IMR-90 (cell line): ENCODE data around the gene MAGI2. TPM values are rescaled to one million over a fixed set of nuclear protein-coding genes. Genes with fewer than 3 reads are reported as not detected.
"Not testable (repeated sequence)": the region's sequence is repeated elsewhere in the genome, so short reads cannot be mapped to it uniquely, and the experiment has no call there.

Experiments used
- ATAC-seq: fragments of 200-7000 bp; cut with Tn5 transposase; 2 replicates; pipeline ENCODE4 v1.9.1; 2020; ENCODE audit warnings: low read depth, mild to moderate bottlenecking, moderate library complexity
- BruUV-seq: library from RNA; stranded (reverse); fragments of 400-500 nt; replicated peaks from 2 replicates; lab custom pipeline; 2021; lab: Mats Ljungman, UMichigan
- CTCF ChIA-PET: fragments of 300-600 bp; formaldehyde crosslinking; extraction: SDS; loops from one replicate; lab custom pipeline; 2021; ENCODE audit warnings: antibody characterized with exemption; lab: Yijun Ruan, JAX
- POLR2A ChIA-PET: fragments of 300-600 bp; sonication (Branson Sonifier 250); formaldehyde crosslinking; loops from one replicate; lab custom pipeline; 2022; ENCODE audit warnings: antibody characterized with exemption; ENCODE audit not compliant: unreplicated experiment; lab: Charles Lee
- DNase-seq: peaks from one replicate; pipeline ENCODE4 v3.0.0; 2013
- H2AFZ ChIP-seq: replicated peaks from 2 replicates; pipeline ENCODE3; 2013; ENCODE audit warnings: low read length, mild to moderate bottlenecking; ENCODE audit not compliant: poor library complexity
- H2AK5ac ChIP-seq: 2 replicates; pipeline ENCODE4 v1.6.1; 2013; ENCODE audit warnings: low read depth, low read length, inconsistent platforms
- H2AK9ac ChIP-seq: replicated peaks from 2 replicates; pipeline ENCODE3; 2013; ENCODE audit warnings: mild to moderate bottlenecking, low read depth, low read length, moderate library complexity; ENCODE audit not compliant: poor library complexity
- H2BK120ac ChIP-seq: 2 replicates; pipeline ENCODE4 v1.6.1; 2013; ENCODE audit warnings: low read depth, low read length, inconsistent platforms
- H2BK15ac ChIP-seq: 3 replicates; pipeline ENCODE4 v1.6.1; 2013; ENCODE audit warnings: low read depth, low read length, inconsistent platforms
- H2BK20ac ChIP-seq: 2 replicates; pipeline ENCODE4 v1.6.1; 2013; ENCODE audit warnings: low read depth, mild to moderate bottlenecking, inconsistent platforms, low read length, moderate library complexity
- H2BK5ac ChIP-seq: 2 replicates; pipeline ENCODE4 v1.6.1; 2013; ENCODE audit warnings: mild to moderate bottlenecking, low read depth, low read length, inconsistent platforms; ENCODE audit not compliant: poor library complexity, severe bottlenecking
- H3K14ac ChIP-seq: replicated peaks from 2 replicates; pipeline ENCODE4 v1.6.1; 2013; ENCODE audit warnings: low read depth, low read length, inconsistent platforms
- H3K18ac ChIP-seq: 2 replicates; pipeline ENCODE4 v1.6.1; 2013; ENCODE audit warnings: low read depth, low read length, control low read depth
- H3K23ac ChIP-seq: 2 replicates; pipeline ENCODE4 v1.6.1; 2013; ENCODE audit warnings: low read depth, low read length, inconsistent platforms
- H3K27ac ChIP-seq: 2 replicates; pipeline ENCODE4 v1.5.1; 2013; ENCODE audit warnings: mild to moderate bottlenecking, control low read depth, low read length; ENCODE audit not compliant: insufficient read depth
- H3K27me3 ChIP-seq: 2 replicates; pipeline ENCODE4 v1.6.1; 2013; ENCODE audit warnings: low read length; ENCODE audit not compliant: control insufficient read depth, insufficient read depth
- H3K36me3 ChIP-seq: 2 replicates; pipeline ENCODE4 v1.6.1; 2013; ENCODE audit warnings: low read length, mixed read lengths; ENCODE audit not compliant: control insufficient read depth, insufficient read depth
- H3K4ac ChIP-seq: 2 replicates; pipeline ENCODE4 v1.6.1; 2013; ENCODE audit warnings: low read depth, low read length, inconsistent platforms
- H3K4me1 ChIP-seq: 2 replicates; pipeline ENCODE4 v1.6.1; 2013; ENCODE audit warnings: low read length, mixed read lengths; ENCODE audit not compliant: control insufficient read depth, insufficient read depth
- H3K4me2 ChIP-seq: 2 replicates; pipeline ENCODE4 v1.6.1; 2013; ENCODE audit warnings: low read depth, mild to moderate bottlenecking, control low read depth, low read length, moderate library complexity
- H3K4me3 ChIP-seq: 2 replicates; pipeline ENCODE4 v1.5.1; 2013; ENCODE audit warnings: low read depth, mild to moderate bottlenecking, control low read depth, low read length, moderate library complexity; ENCODE audit not compliant: insufficient read depth
- H3K56ac ChIP-seq: 2 replicates; pipeline ENCODE4 v1.6.1; 2013; ENCODE audit warnings: low read length, inconsistent platforms; ENCODE audit not compliant: insufficient read depth; ENCODE audit errors: extremely low read depth
- H3K79me1 ChIP-seq, 2 experiments: 2 replicates each; pipeline ENCODE4 v1.6.1; 2013; ENCODE audit warnings: low read length in 2 of 2, inconsistent platforms in 1 of 2, low read depth in 1 of 2
- H3K9ac ChIP-seq: 2 replicates; pipeline ENCODE4 v1.6.1; 2013; ENCODE audit warnings: low read depth, low read length, control low read depth
- H3K9me1 ChIP-seq: 2 replicates; pipeline ENCODE4 v1.6.1; 2013; ENCODE audit warnings: low read length, inconsistent platforms; ENCODE audit not compliant: insufficient read depth
- H3K9me3 ChIP-seq: 2 replicates; pipeline ENCODE4 v1.6.1; 2013; ENCODE audit warnings: low read length; ENCODE audit not compliant: control insufficient read depth, insufficient read depth
- H4K20me1 ChIP-seq: 2 replicates; pipeline ENCODE4 v1.6.1; 2013; ENCODE audit warnings: low read length, inconsistent platforms; ENCODE audit not compliant: insufficient read depth
- H4K5ac ChIP-seq: 2 replicates; pipeline ENCODE4 v1.6.1; 2013; ENCODE audit warnings: mild to moderate bottlenecking, low read depth, low read length, control low read depth
- H4K8ac ChIP-seq, 2 experiments: 2 replicates each; pipeline ENCODE4 v1.6.1; 2013; ENCODE audit warnings: low read depth in 2 of 2, low read length in 2 of 2, control low read depth in 1 of 2, inconsistent platforms in 1 of 2
- H4K91ac ChIP-seq: 2 replicates; pipeline ENCODE4 v1.6.1; 2013; ENCODE audit warnings: low read depth, low read length, inconsistent platforms; ENCODE audit not compliant: insufficient read depth
- WGBS, 2 experiments: methylation state at CpG; one replicate each; pipeline versions ENCODE4 v1.1.5 to v1.1.7; 2013; ENCODE audit warnings: missing lambda C conversion rate in 2 of 2; ENCODE audit not compliant: insufficient read length in 1 of 2; ENCODE audit errors: extremely low coverage in 2 of 2; 5-methylcytosine and 5-hydroxymethylcytosine counted together
- dilution Hi-C: fragments of 300-500 bp; cut with HindIII; formaldehyde crosslinking; loops from one replicate; pipeline ENCODE4 v1.14.3; 2018; ENCODE audit warnings: low sequenced_read_pairs; ENCODE audit not compliant: unreplicated experiment
- in situ Hi-C: fragments of 300-500 bp; cut with MboI; formaldehyde crosslinking; loops from 3 replicates; pipeline ENCODE4 v1.14.3; 2019; ENCODE audit warnings: low sequenced_read_pairs, inconsistent platforms, mixed read lengths
- intact Hi-C: fragments of 100-400 bp; cut with micrococcal nuclease; formaldehyde crosslinking; loops from 2 replicates; pipeline ENCODE4 v1.10.0; 2022
- polyA plus RNA-seq, 3 experiments: library from polyadenylated mRNA; depleted of rRNA; stranded (reverse); fragments of >200 nt; gene quantifications; 2 replicates each; pipeline ENCODE4 v1.2.3, GENCODE V29; 2012; ENCODE audit warnings: low replicate concordance in 1 of 3
- total RNA-seq: library from RNA; depleted of rRNA; stranded (reverse); fragments of >200 nt; gene quantifications from 2 replicates; pipeline ENCODE4 v1.2.3, GENCODE V29; 2012

MAGI2 gene
- total and polyA plus RNA-seq, 2 of the 4 experiments (the other 2 are of a cell fraction) = 2.5 to 17.9 TPM

- H2BK20ac ChIP-seq, H3K18ac ChIP-seq, H2AK5ac ChIP-seq, H2AFZ ChIP-seq, H3K27ac ChIP-seq, H3K36me3 ChIP-seq, H3K9me3 ChIP-seq, H3K23ac ChIP-seq, H3K9me1 ChIP-seq, H3K79me1 ChIP-seq, H2BK5ac ChIP-seq, BruUV-seq, POLR2A ChIA-PET, H4K91ac ChIP-seq, H3K4ac ChIP-seq, H3K56ac ChIP-seq, H4K20me1 ChIP-seq, H2BK120ac ChIP-seq, H3K9ac ChIP-seq, H4K5ac ChIP-seq, H2BK15ac ChIP-seq, H3K4me2 ChIP-seq, H3K4me3 ChIP-seq, H4K8ac ChIP-seq, H3K14ac ChIP-seq, CTCF ChIA-PET, H3K27me3 ChIP-seq, ATAC-seq, DNase-seq, H2AK9ac ChIP-seq, H3K4me1 ChIP-seq, dilution Hi-C loops, intact Hi-C loops: not testable (repeated sequence)
- in situ Hi-C loops = loop anchor here (10.0 kb wide), 1 partner anchor 1542 kb away; no protein-coding TSS in a partner anchor
- WGBS, 2 experiments = no CpG with 5 or more reads among the region's 2 CpGs
These were observed 950.2 kb downstream of the MAGI2 start for GRCh38 chr7:78503301-78503700.
